ENCODE results near the gene DOK1.

DOK1 gene

GRCh38 chr2:74571058-74571457 is 16.5 kb downstream of the DOK1 start:
- no peak for DNase-seq (ENCODE audit: low read depth)

- no peak for DNase-seq (ENCODE audit: low read depth)
Measured at GRCh38 chr2:74572178-74572925, 17.8 kb downstream of the DOK1 start.

- no peak for DNase-seq (ENCODE audit: low read depth)
Measured at GRCh38 chr2:74573747-74574562, 19.4 kb downstream of the DOK1 start.

- DNase-seq (ENCODE audit: low read depth): no peak
Measured at GRCh38 chr2:74575320-74575719, 20.8 kb downstream of the DOK1 start.

- no peak for DNase-seq (ENCODE audit: low read depth)
Measured at GRCh38 chr2:74576211-74576862, 21.8 kb downstream of the DOK1 start.

GRCh38 chr2:74576863-74577229 is 22.3 kb downstream of the DOK1 start:
- no peak for DNase-seq (ENCODE audit: low read depth)

- DNase-seq (ENCODE audit: low read depth): no peak
Measured at GRCh38 chr2:74577448-74577847, 22.9 kb downstream of the DOK1 start.

GRCh38 chr2:74578408-74578807 is 23.9 kb downstream of the DOK1 start:
- DNase-seq (ENCODE audit: low read depth): no peak

- no peak for DNase-seq (ENCODE audit: low read depth)
Measured at GRCh38 chr2:74581463-74581862, 26.9 kb downstream of the DOK1 start.

- no peak for DNase-seq (ENCODE audit: low read depth)
Measured at GRCh38 chr2:74582184-74582583, 27.7 kb downstream of the DOK1 start.

GRCh38 chr2:74583504-74583903 is 29.0 kb downstream of the DOK1 start:
- no peak for DNase-seq (ENCODE audit: low read depth)

GRCh38 chr2:74584088-74584645 is 29.6 kb downstream of the DOK1 start:
- DNase-seq (ENCODE audit: low read depth): no peak

- no peak for DNase-seq (ENCODE audit: low read depth)
Measured at GRCh38 chr2:74585406-74586185, 31.1 kb downstream of the DOK1 start.

GRCh38 chr2:74587664-74588277 is 33.3 kb downstream of the DOK1 start:
- DNase-seq (ENCODE audit: low read depth): peak; percentile 27

- no peak for DNase-seq (ENCODE audit: low read depth)
Measured at GRCh38 chr2:74588664-74589063, 34.1 kb downstream of the DOK1 start.

- DNase-seq (ENCODE audit: low read depth): no peak
Measured at GRCh38 chr2:74593826-74594772, 39.6 kb downstream of the DOK1 start.

GRCh38 chr2:74596584-74596983 is 42.1 kb downstream of the DOK1 start:
- no peak for DNase-seq (ENCODE audit: low read depth)

- no peak for DNase-seq (ENCODE audit: low read depth)
Measured at GRCh38 chr2:74597410-74597809, 42.9 kb downstream of the DOK1 start.

GRCh38 chr2:74599676-74600075 is 45.2 kb downstream of the DOK1 start:
- no peak for DNase-seq (ENCODE audit: low read depth)

GRCh38 chr2:74602586-74603281 is 48.2 kb downstream of the DOK1 start:
- DNase-seq (ENCODE audit: low read depth): no peak
